Keratinocyte (primary cell): Measurements from ENCODE around the gene ELF1.

Experiments
- CTCF ChIP-seq, 3 experiments: IDR thresholded peaks in 1 of 3; conservative IDR thresholded peaks in 1 of 3; optimal IDR thresholded peaks in 1 of 3; 2 replicates in 2 of 3; 3 replicates in 1 of 3; pipeline versions ENCODE3 to v1.5.1; 2011; ENCODE audit warnings: low read length in 3 of 3, mild to moderate bottlenecking in 3 of 3, moderate library complexity in 2 of 3, control low read depth in 1 of 3, inconsistent platforms in 1 of 3; ENCODE audit not compliant: insufficient read depth in 2 of 3; ENCODE audit errors: extremely low read depth in 1 of 3
- EZH2 ChIP-seq: IDR thresholded peaks from one replicate; pipeline ENCODE4 v1.6.1; 2012; ENCODE audit warnings: inconsistent platforms, mild to moderate bottlenecking, low read length, moderate library complexity

GRCh38 chr13:40940841-40941240 is 78.3 kb downstream of the ELF1 start:
- TF ChIP-seq CTCF (optimal IDR thresholded peaks at IDR 0.05 in 1 of 3, IDR thresholded peaks at IDR 0.05 in 1 of 3, conservative IDR thresholded peaks at IDR 0.05 in 1 of 3; ENCODE audit: extremely low read depth in 1 of 3, insufficient read depth in 2 of 3, low read length in 3 of 3) (no peak), EZH2 (no peak)
